NB4 (cell line): ENCODE measurements around the gene DNAAF5.

Experiments used
- DNase-seq: peaks from one replicate; pipeline ENCODE4 v3.0.0; 2010; ENCODE audit warnings: low read depth
- H3K4me3 ChIP-seq: one replicate; pipeline ENCODE4 v1.5.1; 2011; ENCODE audit warnings: mild to moderate bottlenecking, low read depth, low read length, moderate library complexity
- CTCF ChIP-seq: IDR thresholded peaks from one replicate; pipeline ENCODE4 v1.5.1; 2012; ENCODE audit warnings: low read depth, low read length
- MAX ChIP-seq: IDR thresholded peaks from 2 replicates; pipeline ENCODE4 v1.6.1; 2011; ENCODE audit warnings: low read depth, low read length
- MYC ChIP-seq: IDR thresholded peaks from 2 replicates; pipeline ENCODE4 v1.6.1; 2011; ENCODE audit warnings: low read depth, low read length
- POLR2A ChIP-seq: IDR thresholded peaks from 2 replicates; pipeline ENCODE4 v1.6.1; 2011; ENCODE audit warnings: mild to moderate bottlenecking; ENCODE audit not compliant: insufficient read length; ENCODE audit errors: extremely low read depth

Gene DNAAF5

GRCh38 chr7:734214-734613 lies 7.7 kb downstream of the DNAAF5 start:
- TF ChIP-seq POLR2A: no peak
- TF ChIP-seq CTCF: no peak
- TF ChIP-seq MYC: no peak
- no peak for TF ChIP-seq MAX
- no peak for DNase-seq
- H3K4me3 ChIP-seq: no peak overlapping the region

- no peak for TF ChIP-seq MYC
- no peak for TF ChIP-seq MAX
- no peak for TF ChIP-seq CTCF
- TF ChIP-seq POLR2A: no peak
- DNase-seq: no peak
- no peak overlapping the region for H3K4me3 ChIP-seq
Observed at GRCh38 chr7:734808-735207, 8.3 kb downstream of the DNAAF5 start.

GRCh38 chr7:738241-738640 lies 11.7 kb downstream of the DNAAF5 start:
- TF ChIP-seq MYC (no peak), POLR2A (no peak), MAX (no peak), CTCF (no peak)
- H3K4me3 ChIP-seq: no peak overlapping the region
- no peak for DNase-seq

GRCh38 chr7:738723-739454 lies 12.4 kb downstream of the DNAAF5 start:
- no peak for DNase-seq
- TF ChIP-seq CTCF (no peak), MAX (no peak), POLR2A (no peak), MYC (no peak)

GRCh38 chr7:739455-739982 lies 13.0 kb downstream of the DNAAF5 start:
- TF ChIP-seq CTCF: no peak
- DNase-seq: no peak
- H3K4me3 ChIP-seq: no peak overlapping the region

More at GRCh38 chr7:738723-739454, 12.4 kb downstream of the DNAAF5 start:
- no peak overlapping the region for H3K4me3 ChIP-seq
